Esophagus muscularis mucosa (tissue), 3 donors: Measurements from ENCODE around the gene RNF111.

Experiments
- CTCF ChIP-seq, 3 experiments: fragments of 200-600 bp in 2 of 3; fragments of 450-650 bp in 1 of 3; sonication (generic) in 2 of 3; IDR thresholded peaks; one replicate each; pipeline ENCODE4 v1.5.1; 2017 to 2019; ENCODE audit warnings: antibody characterized with exemption in 3 of 3, mild to moderate bottlenecking in 2 of 3, moderate library complexity in 1 of 3
- POLR2A ChIP-seq: fragments of 450-650 bp; IDR thresholded peaks from one replicate; pipeline ENCODE4 v1.6.1; 2017; ENCODE audit warnings: antibody characterized with exemption, moderate library complexity, mild to moderate bottlenecking, low read depth

GRCh38 chr15:59035201-59035600, 47.7 kb downstream of the RNF111 start:
- TF ChIP-seq CTCF (IDR thresholded peaks at IDR 0.05) (no peak), POLR2A (no peak)
